ENCODE results near the gene PROM1. TPM values are rescaled to one million over a fixed set of nuclear protein-coding genes. Genes with fewer than 3 reads are reported as not detected.

Gene PROM1
- total RNA-seq, 2 donors from 2014 or later: 5.2 to 8.1 TPM

DNA sequence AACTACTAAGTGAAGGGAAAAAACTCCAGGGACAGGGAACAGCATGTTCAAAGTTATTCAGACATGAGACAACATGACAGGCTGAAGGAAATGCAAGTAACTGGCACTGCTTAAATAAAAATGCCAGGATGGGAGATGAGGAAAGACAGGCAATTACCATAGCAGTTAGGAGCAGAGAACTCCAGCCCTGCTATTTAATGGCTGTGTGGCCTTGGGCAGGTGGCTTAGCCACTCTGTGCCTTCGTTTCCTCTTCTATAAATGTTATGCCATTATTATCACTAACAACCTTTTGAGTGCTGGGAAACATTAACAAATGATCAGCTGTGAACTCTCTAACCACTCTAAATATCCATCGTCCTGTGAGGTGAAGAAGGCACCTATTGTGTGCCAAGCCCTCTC, 32.7 kb downstream of the PROM1 start:
- no peak for DNase-seq (ENCODE audit: low spot score)
- H3K36me3 ChIP-seq: no peaks in the 10 kb centered on the region

DNA sequence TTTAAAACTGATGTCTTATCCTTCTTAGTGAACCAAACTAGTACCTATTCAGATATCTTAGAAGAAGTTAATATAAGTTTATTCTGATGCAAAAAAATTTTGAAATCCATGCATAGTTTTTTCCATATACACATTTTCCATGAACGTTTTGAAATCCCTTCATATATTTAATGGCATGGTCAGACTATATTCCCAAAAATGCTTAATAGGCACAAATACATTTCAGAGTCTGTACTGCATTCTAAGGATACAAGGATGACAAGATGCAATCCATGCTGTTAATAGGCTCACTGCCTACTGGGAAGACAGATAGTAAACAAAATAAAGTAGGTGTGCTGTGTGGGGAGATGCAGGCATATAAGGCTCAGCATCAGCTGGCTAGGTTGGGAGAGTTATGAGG, 33.2 kb downstream of the PROM1 start:
- Histone ChIP-seq H3K4me3 (no peak overlapping the region), H3K27me3 (no peaks in the 10 kb centered on the region), H3K36me3 (no peaks in the 10 kb centered on the region), H3K27ac (no peak overlapping the region), H3K4me1 (peaks cover 0 to 2% of the 10 kb centered on the region in 2 donors), H3K9me3 (no peaks in the 10 kb centered on the region)
- TF ChIP-seq, protein P1, sequence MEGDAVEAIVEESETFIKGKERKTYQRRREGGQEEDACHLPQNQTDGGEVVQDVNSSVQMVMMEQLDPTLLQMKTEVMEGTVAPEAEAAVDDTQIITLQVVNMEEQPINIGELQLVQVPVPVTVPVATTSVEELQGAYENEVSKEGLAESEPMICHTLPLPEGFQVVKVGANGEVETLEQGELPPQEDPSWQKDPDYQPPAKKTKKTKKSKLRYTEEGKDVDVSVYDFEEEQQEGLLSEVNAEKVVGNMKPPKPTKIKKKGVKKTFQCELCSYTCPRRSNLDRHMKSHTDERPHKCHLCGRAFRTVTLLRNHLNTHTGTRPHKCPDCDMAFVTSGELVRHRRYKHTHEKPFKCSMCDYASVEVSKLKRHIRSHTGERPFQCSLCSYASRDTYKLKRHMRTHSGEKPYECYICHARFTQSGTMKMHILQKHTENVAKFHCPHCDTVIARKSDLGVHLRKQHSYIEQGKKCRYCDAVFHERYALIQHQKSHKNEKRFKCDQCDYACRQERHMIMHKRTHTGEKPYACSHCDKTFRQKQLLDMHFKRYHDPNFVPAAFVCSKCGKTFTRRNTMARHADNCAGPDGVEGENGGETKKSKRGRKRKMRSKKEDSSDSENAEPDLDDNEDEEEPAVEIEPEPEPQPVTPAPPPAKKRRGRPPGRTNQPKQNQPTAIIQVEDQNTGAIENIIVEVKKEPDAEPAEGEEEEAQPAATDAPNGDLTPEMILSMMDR (IDR thresholded peaks at IDR 0.05): no peak
- no peak for DNase-seq (ENCODE audit: low spot score)

More for the DNA sequence above, 32.7 kb downstream of the PROM1 start:
- H3K27ac ChIP-seq: no peak overlapping the region
- TF ChIP-seq, protein P1 (IDR thresholded peaks at IDR 0.05): no peak
- H3K9me3 ChIP-seq: no peaks in the 10 kb centered on the region
- no peaks in the 10 kb centered on the region for H3K27me3 ChIP-seq
- peaks cover 0 to 7% of the 10 kb centered on the region in 2 donors for H3K4me1 ChIP-seq
- H3K4me3 ChIP-seq: no peak overlapping the region

DNA sequence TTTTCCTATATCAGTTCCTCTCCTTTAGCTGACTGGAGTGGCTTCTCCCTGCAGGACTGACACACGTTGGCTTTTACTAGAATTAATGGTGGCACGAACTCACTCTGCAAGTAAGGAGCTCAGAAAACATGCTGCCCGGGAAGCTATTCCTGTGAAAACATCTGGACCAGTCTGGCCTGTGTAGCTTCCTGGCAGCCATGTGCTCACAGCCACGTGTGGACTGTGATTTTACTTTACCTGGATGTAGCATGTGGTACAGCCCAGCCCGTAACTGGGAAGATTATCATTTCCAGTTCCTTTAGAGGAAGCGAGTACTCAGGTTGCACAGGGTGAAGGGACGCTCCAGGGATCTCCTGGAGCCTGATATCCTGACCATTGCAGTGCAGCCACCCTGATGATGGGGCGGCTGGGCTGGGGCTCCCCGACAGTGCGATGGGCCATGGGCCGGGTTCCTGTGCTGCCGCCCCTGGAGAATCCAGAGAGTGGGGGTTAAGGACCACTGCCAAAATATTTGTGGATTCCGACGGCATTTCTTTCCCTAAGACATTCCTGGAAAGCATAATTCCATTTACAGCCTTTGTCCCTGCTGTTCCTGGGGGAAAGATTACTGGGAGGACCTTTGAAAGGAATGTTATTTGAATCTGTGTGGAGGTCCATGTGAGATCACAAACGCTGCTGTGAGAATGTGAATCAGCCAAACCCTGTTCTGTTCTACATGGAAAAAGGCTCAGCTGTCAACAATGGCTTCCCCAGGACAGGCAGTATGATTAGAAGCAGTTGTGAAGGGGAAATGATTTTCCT, 35.0 kb downstream of the PROM1 start:
- H3K9me3 ChIP-seq: no peaks in the 10 kb centered on the region
- H3K27ac ChIP-seq: no peak overlapping the region
- H3K4me3 ChIP-seq: no peak overlapping the region
- no peaks in the 10 kb centered on the region for H3K27me3 ChIP-seq
- H3K4me1 ChIP-seq: no peaks in the 10 kb centered on the region
- no peaks in the 10 kb centered on the region for H3K36me3 ChIP-seq
- DNase-seq (ENCODE audit: low spot score): no peak
- TF ChIP-seq, protein P1 (IDR thresholded peaks at IDR 0.05): no peak

DNA sequence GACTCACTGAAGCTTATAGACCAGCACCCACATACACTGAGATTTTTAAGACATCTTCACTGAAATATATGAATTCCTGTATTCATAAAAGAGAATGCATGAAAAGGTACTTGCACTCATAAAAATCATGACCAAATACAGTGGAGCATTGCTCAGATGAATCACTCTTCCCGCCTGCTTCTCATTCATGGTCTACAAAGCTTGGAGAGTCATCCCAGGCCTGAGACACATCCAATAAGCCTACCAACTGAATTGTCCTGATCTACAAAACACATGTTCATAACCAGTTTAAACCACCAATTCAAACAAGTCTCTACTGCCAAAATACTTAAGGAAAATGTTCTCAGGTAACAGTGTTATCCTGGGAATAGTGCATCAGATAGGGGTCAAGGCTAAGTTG, 38.1 kb downstream of the PROM1 start:
- Histone ChIP-seq H3K27me3 (no peaks in the 10 kb centered on the region), H3K4me1 (no peaks in the 10 kb centered on the region), H3K9me3 (no peaks in the 10 kb centered on the region), H3K4me3 (no peak overlapping the region), H3K27ac (no peak overlapping the region), H3K36me3 (no peaks in the 10 kb centered on the region)
- DNase-seq (ENCODE audit: low spot score): no peak
- TF ChIP-seq, protein P1 (IDR thresholded peaks at IDR 0.05): no peak

DNA sequence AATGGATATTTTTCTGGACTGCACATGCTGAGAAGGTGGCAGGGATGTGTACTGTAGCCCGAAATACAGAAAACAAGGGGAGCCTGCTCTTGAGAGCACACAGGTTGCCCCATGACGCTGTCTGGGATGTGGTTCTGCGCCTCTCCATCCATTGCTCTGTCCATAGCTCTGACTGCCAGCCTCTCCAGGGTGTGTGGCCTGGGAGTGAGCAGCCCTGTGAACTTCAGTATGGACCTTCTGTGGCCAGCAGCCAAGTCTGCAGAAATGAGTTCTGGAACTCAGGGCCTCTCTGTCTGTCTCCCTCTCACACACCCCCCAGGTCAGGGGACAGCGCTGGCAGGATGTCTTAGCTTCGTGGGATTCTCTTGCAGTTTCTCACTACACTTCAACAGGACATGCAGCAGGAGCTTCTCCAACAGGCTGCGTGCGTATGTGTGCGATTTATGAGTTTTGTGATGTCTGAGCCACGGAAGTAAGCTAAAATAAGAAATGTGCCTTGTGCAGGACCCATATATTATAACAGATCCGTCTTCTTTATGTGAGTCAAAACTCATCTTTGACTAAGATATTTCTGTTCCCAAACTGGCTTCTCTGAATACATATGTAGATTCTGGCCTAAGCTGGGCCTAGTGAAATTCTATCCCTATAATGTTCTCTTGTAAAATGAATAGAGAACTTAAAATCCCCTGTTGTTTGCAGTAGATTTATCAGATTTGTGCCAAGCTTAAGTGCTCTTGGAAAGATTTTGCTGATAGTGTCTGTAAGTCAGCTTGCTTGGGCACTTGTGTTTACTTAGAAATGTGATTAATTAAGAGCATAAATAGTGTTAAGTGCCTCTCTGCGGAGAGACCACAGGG, 40.0 kb downstream of the PROM1 start:
- H3K9me3 ChIP-seq: no peaks in the 10 kb centered on the region
- H3K27me3 ChIP-seq: no peaks in the 10 kb centered on the region
- DNase-seq (ENCODE audit: low spot score): no peak
- no peaks in the 10 kb centered on the region for H3K36me3 ChIP-seq
- H3K4me1 ChIP-seq: no peaks in the 10 kb centered on the region
- no peak overlapping the region for H3K27ac ChIP-seq
- no peak overlapping the region for H3K4me3 ChIP-seq
- TF ChIP-seq, protein P1 (IDR thresholded peaks at IDR 0.05): no peak
